HepG2 (cell line): ENCODE results near the gene GLI3. TPM values are rescaled to one million over a fixed set of nuclear protein-coding genes. Genes with fewer than 3 reads are reported as not detected.

ENCODE experiments used
- SNAPC2 ChIP-seq: sonication (generic); formaldehyde crosslinking; IDR thresholded peaks from 2 replicates; pipeline ENCODE4 v1.8.1; 2022; ENCODE audit warnings: mild to moderate bottlenecking, missing genetic modification reagents
- SRSF1 ChIP-seq: fragments of 200-400 bp; formaldehyde crosslinking; optimal IDR thresholded peaks from 2 replicates; pipeline ENCODE3; 2017; ENCODE audit warnings: mild to moderate bottlenecking, low read depth, low read length, moderate library complexity
- ZFP41 ChIP-seq: sonication (generic); formaldehyde crosslinking; IDR thresholded peaks from 2 replicates; pipeline ENCODE4 v1.4.0; 2020; ENCODE audit warnings: mild to moderate bottlenecking, missing genetic modification reagents, borderline replicate concordance
- ZNF407 ChIP-seq: sonication (generic); formaldehyde crosslinking; IDR thresholded peaks from one replicate; pipeline ENCODE4 v1.5.1; 2020; ENCODE audit warnings: mild to moderate bottlenecking, missing genetic modification reagents; ENCODE audit errors: not compliant biosample characterization
- polyA plus RNA-seq, 8 experiments: library from polyadenylated mRNA; depleted of rRNA in 3 of 8; stranded (reverse) in 7 of 8; unstranded in 1 of 8; fragments of >200 nt; fragmentation: Illumina TruSeq in 4 of 8; extraction: Trizol in 4 of 8; gene quantifications; 2 replicates each; pipeline versions ENCODE4 v1.2.1 to v1.2.3, GENCODE V29; 2011 to 2016; ENCODE audit warnings: low read depth in 4 of 8, missing spikeins in 1 of 8, mixed read lengths in 1 of 8; ENCODE audit not compliant: insufficient read depth in 1 of 8
- total RNA-seq, 5 experiments: library from RNA; depleted of rRNA; stranded (reverse); fragments of >200 nt; fragmentation: Illumina TruSeq; extraction: Trizol; gene quantifications; 2 replicates each; pipeline ENCODE4 v1.2.3, GENCODE V29; 2016; ENCODE audit warnings: low read depth in 1 of 5

The GLI3 gene
- total and polyA plus RNA-seq, 2 of the 13 experiments (the other 11 are each of a cell fraction or from before 2014, with no cell fraction given), result not detected

- no peak for TF ChIP-seq SRSF1
- TF ChIP-seq ZFP41, result no peak
- TF ChIP-seq SNAPC2, result no peak
- TF ChIP-seq ZNF407 (CRISPR knock-in tag), result no peak
Measured at GRCh38 chr7:42143711-42144600, 93.1 kb downstream of the GLI3 start (continued).
